Ovary (tissue), 3 donors: ENCODE measurements around the gene ART3.

Experiments
- CTCF ChIP-seq, 3 donors: fragments of 450-650 bp in 2 of 3; fragments of 200-600 bp in 1 of 3; IDR thresholded peaks; one replicate each; pipeline versions ENCODE4 v1.5.1 to v1.8.0; 2016 to 2022; ENCODE audit warnings: antibody characterized with exemption in 3 of 3, mild to moderate bottlenecking in 1 of 3
- EP300 ChIP-seq: sonication (generic); formaldehyde crosslinking; IDR thresholded peaks from one replicate; pipeline ENCODE4 v1.6.1; 2017; ENCODE audit warnings: antibody characterized with exemption
- POLR2A ChIP-seq: fragments of 450-650 bp; IDR thresholded peaks from one replicate; pipeline ENCODE4 v1.6.1; 2017; ENCODE audit warnings: antibody characterized with exemption, mild to moderate bottlenecking, moderate library complexity
- donor health status: DM: no; HTN: no; CAD: no.

GRCh38 chr4:76127754-76128153 is 53.2 kb downstream of the ART3 start:
- no peak for TF ChIP-seq CTCF (IDR thresholded peaks at IDR 0.05)
- TF ChIP-seq POLR2A, result no peak
- TF ChIP-seq EP300, result no peak
